ENCODE data around the gene OR1J2.
A peak's percentile ranks its signal among the peaks of the same experiment; 100 is the strongest.
"Not testable (repeated sequence)": the region's sequence is repeated elsewhere in the genome, so short reads cannot be mapped to it uniquely, and the experiment has no call there.

Gene OR1J2

DNA sequence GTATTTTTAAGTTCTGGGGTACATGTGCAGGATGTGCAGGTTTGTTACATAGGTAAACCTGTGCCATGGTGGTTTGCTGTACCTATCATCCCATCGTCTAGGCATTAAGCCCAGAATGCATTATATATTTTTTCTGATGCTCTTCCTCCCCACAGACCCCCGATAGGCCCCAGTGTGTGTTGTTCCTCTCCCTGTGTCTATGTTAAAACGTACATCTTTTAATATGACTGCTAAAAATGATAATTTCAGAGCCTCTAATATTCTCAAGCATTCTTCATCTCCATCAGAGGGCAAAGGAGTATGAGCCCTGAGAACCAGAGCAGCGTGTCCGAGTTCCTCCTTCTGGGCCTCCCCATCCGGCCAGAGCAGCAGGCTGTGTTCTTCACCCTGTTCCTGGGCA, at the start of gene OR1J2:
TSS of gene OR1J2 (plus strand) at position 301 of the 400 bp plus-strand sequence. CDS start at position 301, 0 bp downstream.
- no peak for DNase-seq

DNA sequence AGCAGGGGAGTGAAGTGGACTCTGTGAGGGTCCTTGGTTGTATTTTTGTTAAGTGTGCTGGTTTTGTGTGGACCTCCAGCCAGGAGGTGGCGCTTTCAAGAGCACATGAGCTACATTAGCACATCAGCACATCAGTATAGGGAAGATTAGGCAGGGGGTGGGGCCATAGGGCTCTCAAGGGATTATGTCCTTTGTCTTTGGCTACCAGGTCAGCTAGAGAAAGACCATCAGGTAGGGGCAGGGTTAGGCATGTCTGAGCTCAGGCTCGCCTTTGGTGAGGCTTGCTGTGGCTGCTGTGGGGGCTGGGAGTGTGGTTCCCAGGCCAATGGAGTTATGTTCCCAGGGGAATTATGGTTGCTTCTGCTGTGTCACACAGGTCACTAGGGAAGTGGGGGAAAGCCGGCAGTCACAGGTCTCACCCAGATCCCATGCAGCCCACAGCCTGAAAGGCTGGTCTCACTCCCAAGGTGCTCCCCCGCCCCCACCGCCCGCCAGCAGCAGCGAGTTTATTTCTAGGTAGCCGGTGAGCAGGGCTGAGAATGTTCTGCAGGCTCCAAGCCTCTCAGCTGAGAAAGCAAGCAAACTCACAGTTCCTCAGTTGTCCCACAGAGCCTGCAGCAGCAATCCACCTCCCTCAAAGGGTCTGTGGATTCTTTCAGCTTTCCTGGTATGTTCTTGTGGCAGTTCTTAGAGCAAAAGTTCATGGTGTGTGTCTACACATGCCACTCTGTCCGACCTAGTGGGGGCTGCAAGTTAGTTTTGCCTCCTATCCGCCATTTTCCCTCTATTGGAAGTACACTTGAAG, 46.6 kb upstream of the OR1J2 start:
- DNase-seq = no peak

DNA sequence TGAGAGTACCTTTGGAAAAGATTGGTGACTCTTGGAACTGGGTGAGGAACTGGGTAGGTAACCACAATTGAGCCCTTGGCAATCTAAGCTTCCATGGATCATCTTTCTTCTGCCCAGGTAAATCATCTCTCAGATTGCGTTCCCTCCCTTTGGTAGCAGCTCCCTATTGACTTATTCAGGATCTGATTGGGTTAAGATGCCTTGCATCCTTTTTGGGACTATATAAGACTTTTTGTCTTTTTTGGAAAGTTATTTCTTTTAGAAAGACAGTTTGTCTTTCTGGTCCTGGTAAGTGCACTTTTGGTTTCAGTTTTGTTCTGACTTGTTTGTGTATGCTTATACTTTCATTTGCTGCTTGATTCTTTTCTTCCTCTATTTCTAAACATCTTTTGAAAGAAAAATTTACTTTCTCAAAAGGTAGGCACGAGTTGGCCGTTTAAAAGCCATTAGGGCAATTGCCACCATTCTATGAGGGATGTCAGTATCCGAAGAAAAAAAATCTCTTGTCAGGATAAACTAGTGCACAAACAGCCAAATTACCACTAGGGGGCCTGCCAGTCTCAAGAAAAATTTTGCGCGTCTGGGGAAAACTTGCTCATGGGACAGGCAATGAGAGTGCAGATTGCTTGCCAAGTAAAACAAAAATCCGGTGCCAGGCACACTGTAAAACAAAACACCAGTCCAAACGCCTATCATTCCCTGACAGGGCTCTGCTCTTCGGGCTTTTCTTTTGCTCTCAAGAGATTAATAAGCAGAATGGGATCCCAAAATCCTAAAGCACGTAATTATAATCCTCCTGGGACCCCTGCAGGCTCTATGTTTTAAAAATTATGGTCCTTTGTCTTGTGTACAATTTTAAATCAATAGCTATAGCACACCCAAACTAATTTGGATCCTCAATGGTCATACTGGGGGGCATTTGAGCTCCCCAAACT, 45.7 kb upstream of the OR1J2 start:
- DNase-seq = peak; percentile 59

DNA sequence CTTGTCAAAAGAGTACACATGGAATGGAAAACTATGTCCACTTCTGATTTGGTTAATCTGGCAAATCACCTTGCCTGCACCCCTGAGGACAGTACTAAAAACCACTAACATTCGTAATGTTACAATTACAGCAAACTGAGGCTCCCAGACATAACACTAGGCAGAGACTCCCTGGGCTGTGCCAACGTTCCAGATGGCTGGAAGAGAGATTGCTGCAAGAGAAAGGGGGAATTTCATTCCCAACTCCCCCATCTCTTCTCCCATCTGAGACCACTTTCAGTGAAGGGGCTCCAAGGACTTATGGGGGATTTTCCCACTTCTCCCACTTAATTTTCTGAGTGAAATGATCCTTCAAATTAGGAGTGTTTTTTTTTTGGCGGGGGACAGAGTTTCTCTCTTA, 44.1 kb upstream of the OR1J2 start:
- DNase-seq = no peak

GRCh38 chr9:122468735-122469134, 41.9 kb upstream of the OR1J2 start:
- no peak for DNase-seq

GRCh38 chr9:122474561-122474960, 36.0 kb upstream of the OR1J2 start:
- DNase-seq = no peak

GRCh38 chr9:122475717-122476116, 34.9 kb upstream of the OR1J2 start:
- no peak for DNase-seq

GRCh38 chr9:122477346-122477745, 33.3 kb upstream of the OR1J2 start:
- DNase-seq = no peak

DNA sequence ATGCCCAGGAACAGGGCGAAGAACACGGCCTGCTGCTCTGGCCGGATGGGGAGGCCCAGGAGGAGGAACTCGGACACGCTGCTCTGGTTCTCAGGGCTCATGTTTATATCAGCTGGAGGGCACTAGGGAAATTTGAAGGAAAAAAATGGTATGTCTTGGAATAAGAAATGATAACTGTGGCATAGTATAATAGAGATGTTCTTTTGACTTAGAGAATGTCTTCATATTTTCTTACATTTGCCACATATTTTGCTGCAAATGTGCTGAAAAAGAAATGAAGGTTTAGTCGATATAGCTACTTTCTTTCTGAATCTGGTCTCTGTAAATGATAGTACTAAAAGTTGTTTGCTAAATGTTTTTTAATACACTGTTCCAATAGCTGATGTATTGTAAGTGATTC, 32.8 kb upstream of the OR1J2 start, which contains the start of gene OR1J1:
TSS of gene OR1J1 (minus strand) at position 101 of the 400 bp plus-strand sequence. CDS start at position 101, 0 bp downstream.
- DNase-seq = no peak

GRCh38 chr9:122479062-122479461, 31.5 kb upstream of the OR1J2 start:
- no peak for DNase-seq

GRCh38 chr9:122498883-122499288, 11.7 kb upstream of the OR1J2 start:
- DNase-seq = no peak

GRCh38 chr9:122506964-122507363, 3.6 kb upstream of the OR1J2 start:
- DNase-seq = no peak

DNA sequence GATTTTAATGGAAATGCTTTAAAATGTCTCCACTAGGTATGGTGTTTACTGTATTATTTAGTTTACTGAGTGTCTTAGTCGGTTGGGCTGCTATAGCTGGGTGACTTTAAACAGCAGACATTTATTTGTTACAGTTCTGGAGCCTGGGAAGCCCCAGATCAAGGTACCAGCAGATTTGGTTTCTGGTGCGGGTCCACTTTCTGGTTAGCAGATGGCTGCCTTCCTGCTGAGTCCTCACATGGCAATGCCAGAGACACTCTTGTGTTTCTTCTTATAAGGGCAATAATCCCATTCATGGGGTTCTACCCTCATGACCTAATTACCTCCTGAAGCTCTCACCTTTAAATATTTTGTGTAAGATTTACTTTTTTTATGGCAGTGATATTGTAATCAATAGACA, 7.6 kb downstream of the OR1J2 start:
- DNase-seq = no peak

- no peak for DNase-seq
Measured at GRCh38 chr9:122518841-122519240, 8.2 kb downstream of the OR1J2 start, which contains the start of gene OR1J4. Gene OR1J4, plus strand, starts transcription at chr9:122519141. Its CDS starts 0 bp downstream, at chr9:122519141.

DNA sequence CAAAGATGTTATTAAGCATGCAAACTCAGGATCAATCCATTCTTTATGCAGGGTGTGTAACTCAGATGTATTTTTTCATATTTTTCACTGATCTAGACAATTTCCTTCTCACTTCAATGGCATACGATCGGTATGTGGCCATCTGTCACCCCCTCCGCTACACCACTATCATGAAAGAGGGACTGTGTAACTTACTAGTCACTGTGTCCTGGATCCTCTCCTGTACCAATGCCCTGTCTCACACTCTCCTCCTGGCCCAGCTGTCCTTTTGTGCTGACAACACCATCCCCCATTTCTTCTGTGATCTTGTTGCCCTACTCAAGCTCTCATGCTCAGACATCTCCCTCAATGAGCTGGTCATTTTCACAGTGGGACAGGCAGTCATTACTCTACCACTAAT, 8.8 kb downstream of the OR1J2 start:
- DNase-seq = no peak

GRCh38 chr9:122526602-122527001, 16.0 kb downstream of the OR1J2 start:
- no peak for DNase-seq

- no peak for DNase-seq
Measured at GRCh38 chr9:122527193-122527592, 16.6 kb downstream of the OR1J2 start, which contains the start of gene OR1N1. Gene OR1N1, minus strand, starts transcription at chr9:122527293. Its CDS starts 0 bp downstream, at chr9:122527293.

- not testable (repeated sequence) for DNase-seq
Measured at GRCh38 chr9:122531157-122531556, 20.6 kb downstream of the OR1J2 start.

- DNase-seq = no peak
Measured at GRCh38 chr9:122536134-122536533, 25.5 kb downstream of the OR1J2 start.

DNA sequence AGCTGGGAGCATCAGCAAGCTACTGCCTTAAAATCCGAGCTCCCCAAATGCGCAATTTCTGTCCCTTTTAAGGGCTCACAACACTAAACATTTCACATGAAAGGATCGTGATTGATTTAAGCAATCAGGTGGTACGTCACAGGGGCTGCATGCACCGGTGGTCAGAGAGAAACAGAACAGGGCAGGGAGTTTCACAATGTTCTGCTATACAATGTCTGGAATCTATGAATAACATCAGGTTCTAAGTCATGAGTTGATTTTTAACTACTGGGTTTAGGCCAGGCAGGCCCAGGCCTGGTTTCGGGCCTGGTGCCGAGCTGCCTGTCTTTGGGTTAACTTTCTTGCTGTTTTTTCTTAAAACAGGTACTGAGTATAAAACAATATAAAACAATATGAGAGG, 26.5 kb downstream of the OR1J2 start:
- not testable (repeated sequence) for DNase-seq

DNA sequence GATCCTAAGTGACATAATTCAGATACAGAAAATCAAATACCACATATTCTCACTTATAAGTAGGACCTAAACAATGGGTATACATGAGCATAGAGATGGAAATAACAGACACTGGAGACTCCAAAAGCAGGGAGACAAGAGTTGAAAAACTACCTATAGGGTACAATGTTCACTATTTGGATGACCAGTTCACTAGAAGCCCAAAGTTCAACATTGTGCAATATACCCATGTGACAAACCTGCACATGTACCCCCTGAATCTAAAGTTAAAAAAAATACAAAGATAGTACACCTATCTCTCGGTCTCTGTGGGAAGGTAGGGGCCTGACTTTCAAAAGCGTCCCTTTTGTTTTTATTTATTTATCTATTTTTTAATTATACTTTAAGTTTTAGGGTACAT, 28.2 kb downstream of the OR1J2 start:
- DNase-seq = no peak

GRCh38 chr9:122546196-122546595, 35.6 kb downstream of the OR1J2 start:
- no peak for DNase-seq

DNA sequence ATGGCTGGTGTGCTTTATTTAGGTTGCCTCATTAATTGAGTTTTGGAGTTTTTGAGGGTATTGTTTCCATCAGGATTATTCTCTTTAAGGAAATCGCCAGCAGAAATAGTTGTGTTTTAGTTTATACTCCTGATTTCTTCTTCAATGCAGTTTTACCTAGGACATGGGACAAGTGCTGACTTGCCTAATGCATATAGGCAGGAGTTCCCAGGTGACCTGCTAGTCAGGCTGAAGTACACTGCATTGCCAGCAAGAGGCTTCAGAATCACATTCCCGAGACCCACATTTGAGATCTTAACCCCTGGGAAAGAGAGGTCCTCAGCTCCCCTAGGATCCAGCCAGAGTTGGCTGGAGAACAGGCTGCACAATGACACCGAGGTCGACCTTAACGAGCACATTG, 40.8 kb downstream of the OR1J2 start:
- DNase-seq = no peak

- DNase-seq = no peak
Measured at GRCh38 chr9:122552812-122553211, 42.2 kb downstream of the OR1J2 start, which contains the start of gene OR1N2. Gene OR1N2, plus strand, starts transcription at chr9:122553112. Its CDS starts 100 bp downstream, at chr9:122553212.
